ENCODE results near the gene NKTR. TPM values are rescaled to one million over a fixed set of nuclear protein-coding genes. Genes with fewer than 3 reads are reported as not detected.
A peak's percentile ranks its signal among the peaks of the same experiment; 100 is the strongest.

Gene NKTR
- total RNA-seq, 4 donors from 2014 or later = 52.2 to 274 (median 91.1) TPM

DNA sequence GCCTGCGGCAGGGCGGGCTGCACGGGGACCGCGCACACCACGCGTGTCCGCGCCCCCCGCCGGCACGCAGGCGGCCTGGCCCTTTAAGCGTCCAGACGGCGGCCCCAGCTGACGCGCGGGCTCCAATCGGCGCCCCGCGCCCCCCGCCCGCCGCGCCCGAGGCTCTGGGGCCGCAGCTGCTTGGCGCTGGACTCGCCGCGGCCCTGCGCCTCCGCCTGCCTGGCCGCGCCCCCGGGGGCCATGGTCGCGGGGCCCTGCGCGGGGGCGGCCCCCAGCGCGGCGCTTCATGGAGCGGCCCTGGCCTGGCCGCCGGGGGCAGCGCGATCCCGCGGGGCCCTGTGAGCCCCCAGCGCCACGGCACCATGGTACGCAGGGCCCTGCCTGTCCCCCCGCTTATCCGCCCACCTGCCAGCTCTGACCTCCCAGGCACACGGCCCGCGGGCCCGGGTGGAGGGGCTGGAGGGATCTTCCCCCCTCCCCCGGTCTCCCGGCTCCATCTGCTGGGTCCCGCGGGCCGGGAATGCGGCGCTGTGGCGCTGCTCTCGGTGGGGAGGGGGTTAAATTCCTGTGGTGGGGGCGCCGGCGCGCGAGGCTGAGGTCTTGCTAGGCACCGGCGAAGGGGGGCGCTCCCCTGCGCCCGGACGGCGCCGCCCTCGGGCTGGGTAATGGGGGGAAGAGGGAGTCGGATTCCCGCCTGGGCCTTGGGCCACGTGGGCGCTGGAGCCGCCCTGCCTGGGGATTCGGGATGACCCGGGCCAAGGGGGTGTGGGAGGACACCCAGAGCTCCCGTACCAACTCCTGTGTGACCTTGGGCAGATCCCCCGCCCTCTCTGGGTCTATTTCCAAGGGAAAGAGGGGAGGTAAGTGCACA is 54.1 kb downstream of the NKTR start:
- DNase-seq (ENCODE audit: low spot score) = no peak
- TF ChIP-seq, protein P1, sequence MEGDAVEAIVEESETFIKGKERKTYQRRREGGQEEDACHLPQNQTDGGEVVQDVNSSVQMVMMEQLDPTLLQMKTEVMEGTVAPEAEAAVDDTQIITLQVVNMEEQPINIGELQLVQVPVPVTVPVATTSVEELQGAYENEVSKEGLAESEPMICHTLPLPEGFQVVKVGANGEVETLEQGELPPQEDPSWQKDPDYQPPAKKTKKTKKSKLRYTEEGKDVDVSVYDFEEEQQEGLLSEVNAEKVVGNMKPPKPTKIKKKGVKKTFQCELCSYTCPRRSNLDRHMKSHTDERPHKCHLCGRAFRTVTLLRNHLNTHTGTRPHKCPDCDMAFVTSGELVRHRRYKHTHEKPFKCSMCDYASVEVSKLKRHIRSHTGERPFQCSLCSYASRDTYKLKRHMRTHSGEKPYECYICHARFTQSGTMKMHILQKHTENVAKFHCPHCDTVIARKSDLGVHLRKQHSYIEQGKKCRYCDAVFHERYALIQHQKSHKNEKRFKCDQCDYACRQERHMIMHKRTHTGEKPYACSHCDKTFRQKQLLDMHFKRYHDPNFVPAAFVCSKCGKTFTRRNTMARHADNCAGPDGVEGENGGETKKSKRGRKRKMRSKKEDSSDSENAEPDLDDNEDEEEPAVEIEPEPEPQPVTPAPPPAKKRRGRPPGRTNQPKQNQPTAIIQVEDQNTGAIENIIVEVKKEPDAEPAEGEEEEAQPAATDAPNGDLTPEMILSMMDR (IDR thresholded peaks at IDR 0.05) = no peak
- peak; percentile 31 for ATAC-seq (ENCODE audit: low FRiP score)

DNA sequence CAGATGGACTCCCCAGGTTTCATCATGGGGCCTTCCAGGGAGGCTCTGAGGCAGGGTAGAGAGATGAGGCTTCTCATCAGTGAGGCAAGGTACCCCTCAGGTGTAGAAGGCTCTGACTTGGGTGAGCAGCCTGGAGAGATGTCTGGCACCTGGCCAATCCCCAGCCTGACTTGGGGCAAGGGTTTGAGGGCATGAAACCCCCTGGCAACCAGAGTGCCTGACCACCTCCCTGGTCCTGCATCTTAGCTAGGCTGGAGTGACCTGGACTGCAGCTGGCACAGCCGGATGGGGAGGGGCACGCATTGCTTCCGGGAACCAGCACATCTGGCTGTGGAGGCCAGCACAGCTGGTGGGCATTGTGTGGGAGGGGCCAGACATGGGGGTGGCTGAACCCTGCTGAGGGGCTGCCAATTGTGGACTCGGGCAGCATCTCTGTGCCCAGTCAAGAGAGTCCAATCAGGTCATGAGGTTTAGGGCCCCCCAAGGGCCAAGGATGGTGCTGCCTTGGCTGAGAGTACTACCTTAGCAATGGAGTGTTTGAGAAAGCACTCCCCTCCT is 54.9 kb downstream of the NKTR start:
- no peak for ATAC-seq (ENCODE audit: low FRiP score)
- DNase-seq (ENCODE audit: low spot score) = no peak
- TF ChIP-seq, protein P1 (IDR thresholded peaks at IDR 0.05) = no peak

DNA sequence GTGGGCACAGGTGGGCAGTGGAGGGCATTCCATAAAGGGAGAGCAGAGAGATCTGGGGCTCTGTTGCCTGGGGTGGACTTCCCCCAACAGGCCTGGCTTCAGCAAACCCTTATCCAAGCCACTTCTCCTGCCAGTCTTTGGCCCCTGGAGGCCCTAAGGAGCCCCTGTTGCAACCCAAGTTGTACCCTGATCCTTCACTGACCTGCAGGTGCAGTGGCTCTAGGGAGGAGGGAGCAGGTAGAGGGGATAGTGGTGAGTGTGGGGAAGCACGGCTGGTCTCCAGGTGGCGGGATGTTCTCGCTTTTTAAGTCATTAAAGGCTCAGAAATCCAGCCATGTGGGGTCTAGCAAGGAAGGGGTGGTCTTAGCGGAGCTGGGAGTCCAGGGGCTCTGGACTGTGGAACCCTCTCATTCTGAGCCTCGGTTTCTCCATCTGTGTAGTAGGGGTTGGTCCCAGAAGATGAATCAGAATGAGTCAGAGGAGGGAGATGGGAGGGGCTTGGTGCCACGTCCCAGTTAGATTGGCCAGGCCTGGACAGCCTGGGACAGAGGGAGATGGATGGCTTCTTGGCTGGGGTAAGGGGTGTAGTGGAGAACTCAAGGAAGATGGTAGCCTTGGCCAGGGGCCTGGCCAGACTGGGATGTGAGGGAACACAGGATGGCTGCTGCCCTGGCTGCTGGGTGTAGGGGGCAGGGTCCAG is 55.6 kb downstream of the NKTR start:
- DNase-seq (ENCODE audit: low spot score) (no peak), ATAC-seq (ENCODE audit: low FRiP score) (no peak)
- TF ChIP-seq, protein P1 (IDR thresholded peaks at IDR 0.05) = no peak

DNA sequence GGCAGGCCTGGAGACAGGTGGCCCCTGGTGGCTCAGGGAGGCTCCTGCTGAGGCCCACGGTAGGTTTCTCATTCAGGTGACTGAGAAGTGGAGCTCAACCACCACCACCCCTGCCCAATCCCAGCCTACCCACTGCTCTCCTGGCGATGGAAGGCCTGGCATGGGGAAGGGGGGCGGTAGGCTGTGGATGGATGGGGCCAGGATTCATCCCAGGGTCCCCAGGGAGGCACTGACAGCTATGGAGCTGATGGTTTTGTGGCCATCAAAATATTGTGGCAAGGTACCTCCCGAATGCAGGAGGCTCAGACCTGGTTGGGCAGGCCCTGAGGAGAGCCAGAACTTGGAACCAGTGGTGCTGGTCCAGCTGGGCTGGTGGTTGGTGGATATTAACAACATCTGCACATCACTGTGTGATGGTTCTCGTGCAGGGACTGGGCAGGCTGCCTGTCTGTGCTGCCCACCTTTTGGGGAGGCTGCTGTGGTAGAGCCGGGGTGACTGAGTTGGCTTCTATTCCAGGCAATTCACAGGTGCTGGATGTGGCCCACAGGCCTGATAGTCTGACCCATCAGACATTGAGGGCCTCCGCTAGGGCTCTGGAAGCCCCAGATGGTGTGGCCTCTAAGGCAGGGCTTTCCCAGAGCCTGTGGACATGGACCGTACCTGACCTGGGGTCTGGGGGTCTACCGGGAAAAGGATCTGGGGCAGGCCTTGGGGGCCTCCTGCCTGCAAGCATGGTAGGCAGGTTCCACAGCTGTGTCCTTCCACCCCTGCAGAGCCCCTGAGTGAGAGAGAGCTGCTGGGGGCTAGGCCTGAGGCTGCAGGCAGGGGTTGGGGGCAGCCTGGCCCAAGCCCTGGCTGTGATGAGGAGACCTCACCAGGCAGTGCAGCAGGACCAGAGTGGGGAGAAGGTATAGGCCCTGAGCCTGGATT is 56.5 kb downstream of the NKTR start:
- TF ChIP-seq, protein P1 (IDR thresholded peaks at IDR 0.05) = no peak
- DNase-seq (ENCODE audit: low spot score) = no peak
- ATAC-seq (ENCODE audit: low FRiP score) = no peak

DNA sequence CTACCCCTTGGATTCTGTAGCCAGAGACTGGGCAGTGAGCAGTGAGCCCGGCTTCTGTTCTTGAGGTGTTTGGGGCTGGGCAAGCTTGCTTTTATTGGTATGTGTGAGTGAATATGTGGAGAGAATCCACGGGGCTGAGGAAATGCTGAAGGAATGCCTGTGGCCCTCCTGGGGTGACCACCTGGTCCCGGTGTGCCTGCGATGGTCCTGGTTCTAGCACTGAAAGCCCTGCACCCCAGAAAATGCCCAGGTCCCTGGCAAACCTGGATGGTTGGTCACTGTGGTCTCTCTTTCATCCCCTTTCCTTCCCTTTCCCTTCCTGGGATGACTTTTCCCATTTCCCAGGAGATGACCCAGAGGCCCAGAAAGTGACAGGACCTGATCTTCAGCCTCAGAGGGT is 57.2 kb downstream of the NKTR start:
- DNase-seq (ENCODE audit: low spot score) (no peak), ATAC-seq (ENCODE audit: low FRiP score) (no peak)
- TF ChIP-seq, protein P1 (IDR thresholded peaks at IDR 0.05) = no peak

DNA sequence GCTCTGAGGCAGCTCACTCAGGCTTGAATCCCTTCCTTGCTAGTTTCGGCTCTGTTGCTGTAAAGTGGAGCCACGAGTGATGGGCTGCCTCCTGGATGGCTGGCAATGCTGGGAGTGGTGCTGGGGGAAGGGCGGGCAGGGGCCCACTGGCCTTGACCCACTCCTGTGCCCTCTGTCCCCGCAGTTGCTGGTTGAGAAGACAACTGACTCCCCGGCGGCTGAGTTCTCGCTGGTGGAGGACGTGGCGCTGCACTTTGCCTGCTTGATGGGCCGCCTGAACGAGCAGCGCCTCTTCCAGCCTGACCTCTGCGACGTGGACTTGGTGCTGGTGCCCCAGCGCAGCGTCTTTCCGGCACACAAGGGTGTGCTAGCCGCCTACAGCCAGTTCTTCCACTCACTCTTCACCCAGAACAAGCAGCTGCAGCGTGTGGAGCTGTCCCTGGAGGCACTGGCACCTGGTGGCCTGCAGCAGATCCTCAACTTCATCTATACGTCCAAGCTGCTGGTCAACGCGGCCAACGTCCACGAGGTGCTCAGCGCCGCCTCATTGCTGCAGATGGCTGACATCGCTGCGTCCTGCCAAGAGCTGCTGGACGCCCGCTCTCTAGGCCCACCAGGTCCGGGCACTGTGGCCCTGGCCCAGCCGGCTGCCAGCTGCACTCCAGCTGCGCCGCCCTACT is 57.7 kb downstream of the NKTR start:
- no peak for ATAC-seq (ENCODE audit: low FRiP score)
- TF ChIP-seq, protein P1 (IDR thresholded peaks at IDR 0.05) = no peak
- no peak for DNase-seq (ENCODE audit: low spot score)
